WTC11 (cell line): ENCODE measurements around the gene DPYSL5. TPM values are rescaled to one million over a fixed set of nuclear protein-coding genes. Genes with fewer than 3 reads are reported as not detected.

Source experiments
- ATAC-seq: fragments of 200-7000 bp; cut with Tn5 transposase; 2 replicates; pipeline ENCODE4 v1.10.0; 2021; ENCODE audit warnings: mild to moderate bottlenecking, moderate library complexity
- CTCF ChIA-PET: fragments of 300-600 bp; sonication (Branson Sonifier 250); formaldehyde crosslinking; loops from one replicate; lab custom pipeline; 2021; ENCODE audit warnings: antibody characterized with exemption; lab: Charles Lee
- POLR2A ChIA-PET: fragments of 350-600 bp; sonication (Branson Sonifier 250); formaldehyde crosslinking; loops from one replicate; lab custom pipeline; 2021; ENCODE audit warnings: antibody characterized with exemption; lab: Charles Lee
- DNase-seq: peaks from one replicate; pipeline ENCODE4 v3.0.0; 2021; ENCODE audit warnings: low spot score
- H3K27ac Mint-ChIP-seq: 2 replicates; pipeline ENCODE4 v1.8.0; 2021; ENCODE audit warnings: mixed read lengths
- H3K27me3 Mint-ChIP-seq: 2 replicates; pipeline ENCODE4 v1.8.0; 2021; ENCODE audit warnings: low read depth, mild to moderate bottlenecking, moderate library complexity, mixed read lengths
- H3K36me3 Mint-ChIP-seq: 2 replicates; pipeline ENCODE4 v1.8.0; 2021; ENCODE audit warnings: mixed read lengths
- H3K4me1 Mint-ChIP-seq: 2 replicates; pipeline ENCODE4 v1.8.0; 2022; ENCODE audit warnings: mixed read lengths
- H3K4me3 Mint-ChIP-seq: 2 replicates; pipeline ENCODE4 v1.8.0; 2021; ENCODE audit warnings: mild to moderate bottlenecking, moderate library complexity, mixed read lengths
- H3K9me3 Mint-ChIP-seq: 2 replicates; pipeline ENCODE4 v1.8.0; 2021; ENCODE audit warnings: mixed read lengths
- ELF4 ChIP-seq: sonication (generic); formaldehyde crosslinking; IDR thresholded peaks from 2 replicates; pipeline ENCODE4 v1.8.1; 2022; ENCODE audit warnings: low read depth, mild to moderate bottlenecking, moderate library complexity, missing genetic modification reagents
- ETV6 ChIP-seq: sonication (generic); formaldehyde crosslinking; IDR thresholded peaks from 2 replicates; pipeline ENCODE4 v1.8.1; 2022; ENCODE audit warnings: mild to moderate bottlenecking, missing genetic modification reagents
- FOXJ3 ChIP-seq: sonication (generic); formaldehyde crosslinking; IDR thresholded peaks from 2 replicates; pipeline ENCODE4 v1.9.0; 2021; ENCODE audit warnings: missing genetic modification reagents, mild to moderate bottlenecking, borderline replicate concordance
- GRHL2 ChIP-seq: fragments of 250-450 bp; sonication (Bioruptor Pico); IDR thresholded peaks from 2 replicates; pipeline ENCODE4 v1.8.0; 2022; ENCODE audit warnings: mild to moderate bottlenecking, moderate library complexity; ENCODE audit not compliant: insufficient replicate concordance, severe bottlenecking
- MXD4 ChIP-seq: fragments of 250-450 bp; sonication (Bioruptor Pico); IDR thresholded peaks from 2 replicates; pipeline ENCODE4 v1.8.0; 2021; ENCODE audit warnings: mild to moderate bottlenecking, moderate library complexity, borderline replicate concordance
- NFATC4 ChIP-seq: fragments of 250-450 bp; sonication (Bioruptor Pico); IDR thresholded peaks from 2 replicates; pipeline ENCODE4 v1.9.0; 2021; ENCODE audit warnings: mild to moderate bottlenecking
- OVOL2 ChIP-seq: fragments of 250-450 bp; sonication (Bioruptor Pico); IDR thresholded peaks from 2 replicates; pipeline ENCODE4 v1.9.0; 2021; ENCODE audit warnings: mild to moderate bottlenecking, borderline replicate concordance
- RORB ChIP-seq: fragments of 250-450 bp; sonication (Bioruptor Pico); IDR thresholded peaks from 2 replicates; pipeline ENCODE4 v1.9.0; 2021; ENCODE audit warnings: mild to moderate bottlenecking
- SMAD4 ChIP-seq: sonication (generic); formaldehyde crosslinking; IDR thresholded peaks from 2 replicates; pipeline ENCODE4 v1.8.0; 2022; ENCODE audit warnings: mild to moderate bottlenecking, missing genetic modification reagents
- TEAD1 ChIP-seq: sonication (generic); formaldehyde crosslinking; IDR thresholded peaks from 2 replicates; pipeline ENCODE4 v1.8.0; 2022; ENCODE audit warnings: mild to moderate bottlenecking, missing genetic modification reagents
- ZNF317 ChIP-seq: sonication (generic); formaldehyde crosslinking; IDR thresholded peaks from 2 replicates; pipeline ENCODE4 v1.8.1; 2023; ENCODE audit warnings: low read depth, mild to moderate bottlenecking, moderate library complexity, missing genetic modification reagents, borderline replicate concordance
- ZNF423 ChIP-seq: fragments of 250-450 bp; sonication (Bioruptor Pico); IDR thresholded peaks from 2 replicates; pipeline ENCODE4 v2.1.2; 2022; ENCODE audit warnings: mild to moderate bottlenecking, moderate library complexity
- total RNA-seq: library from RNA; stranded (reverse); gene quantifications from 3 replicates; pipeline ENCODE4 v1.2.3, GENCODE V29; 2021
- TF ChIP-seq, protein P1 (sequence below): sonication (generic); formaldehyde crosslinking; conservative IDR thresholded peaks from 2 replicates; pipeline ENCODE4 v1.8.1; 2022; ENCODE audit warnings: mild to moderate bottlenecking, missing genetic modification reagents
- TF ChIP-seq, protein P2 (sequence below): sonication (generic); formaldehyde crosslinking; IDR thresholded peaks from 2 replicates; pipeline ENCODE4 v1.8.1; 2023; ENCODE audit warnings: mild to moderate bottlenecking, missing genetic modification reagents
- TF ChIP-seq, protein P3 (sequence below): sonication (generic); formaldehyde crosslinking; IDR thresholded peaks from 2 replicates; pipeline ENCODE4 v1.8.1; 2023; ENCODE audit warnings: mild to moderate bottlenecking, missing genetic modification reagents, moderate library complexity
- TF ChIP-seq, protein P4 (sequence below): sonication (generic); formaldehyde crosslinking; IDR thresholded peaks from 2 replicates; pipeline ENCODE4 v1.8.0; 2023; ENCODE audit warnings: mild to moderate bottlenecking, missing genetic modification reagents
- TF ChIP-seq, protein P5 (sequence below): sonication (generic); formaldehyde crosslinking; IDR thresholded peaks from 2 replicates; pipeline ENCODE4 v1.8.0; 2022; ENCODE audit warnings: mild to moderate bottlenecking, missing genetic modification reagents

The DPYSL5 gene
- total RNA-seq, 1 experiment from 2014 or later, result 12.1 TPM

DNA sequence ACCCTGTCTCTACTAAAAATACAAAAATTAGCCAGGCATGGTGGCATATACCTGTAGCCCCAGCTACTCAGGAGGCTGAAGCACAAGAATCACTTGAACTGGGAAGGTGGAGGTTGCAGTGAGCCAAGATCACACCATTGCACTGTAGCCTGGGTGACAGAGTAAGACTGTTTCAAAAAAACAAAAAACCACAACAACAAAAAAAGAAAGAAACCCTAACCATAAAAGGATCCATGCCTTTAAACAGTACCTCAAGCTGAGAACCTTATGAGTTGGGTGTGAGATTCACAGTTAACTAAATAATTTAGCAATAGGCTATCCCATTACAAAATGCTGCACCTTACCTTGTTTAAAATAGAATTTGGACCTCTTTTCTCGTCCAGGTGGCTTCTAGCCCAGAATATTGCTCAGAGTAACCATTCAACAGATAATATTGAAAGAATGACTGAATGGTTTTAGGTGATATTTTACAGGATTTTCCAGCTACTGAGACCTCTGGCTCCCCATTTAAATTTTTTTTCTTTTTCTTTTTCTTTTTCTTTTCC lies 6.4 kb downstream of the DPYSL5 start (continued):
- no peak for TF ChIP-seq ELF4
- TF ChIP-seq MXD4 (CRISPR knock-in tag), result no peak
- no peak for TF ChIP-seq NFATC4 (CRISPR knock-in tag)
- TF ChIP-seq, protein P1, sequence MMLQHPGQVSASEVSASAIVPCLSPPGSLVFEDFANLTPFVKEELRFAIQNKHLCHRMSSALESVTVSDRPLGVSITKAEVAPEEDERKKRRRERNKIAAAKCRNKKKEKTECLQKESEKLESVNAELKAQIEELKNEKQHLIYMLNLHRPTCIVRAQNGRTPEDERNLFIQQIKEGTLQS (CRISPR knock-in tag), result no peak
- no peak for TF ChIP-seq RORB (CRISPR knock-in tag)
- no peak for TF ChIP-seq TEAD1 (CRISPR knock-in tag)

DNA sequence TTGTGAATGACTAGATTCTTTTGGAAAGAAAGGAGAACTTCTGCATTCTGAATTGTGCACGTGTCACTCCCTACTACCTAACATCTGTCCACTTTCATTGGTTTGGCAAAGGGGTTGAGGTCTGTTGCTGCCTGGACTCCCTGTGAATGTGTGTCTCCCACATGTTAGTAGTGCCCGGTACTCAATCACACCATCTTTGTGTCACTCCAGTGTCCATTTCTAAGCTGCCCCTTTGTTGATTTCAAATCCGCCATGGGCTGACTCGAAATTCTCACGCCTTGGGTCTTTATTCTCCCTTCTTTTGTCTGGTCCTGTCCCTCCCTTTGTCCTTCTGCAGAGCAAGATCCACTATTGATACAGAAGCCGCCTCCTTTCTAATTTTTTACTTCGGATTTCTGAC lies 7.5 kb downstream of the DPYSL5 start:
- Mint-ChIP-seq H3K27me3 (peaks cover 54% of the 10 kb centered on the region), H3K36me3 (no peaks in the 10 kb centered on the region), H3K9me3 (no peaks in the 10 kb centered on the region), H3K27ac (no peak overlapping the region), H3K4me1 (no peaks in the 10 kb centered on the region), H3K4me3 (no peak overlapping the region)
- TF ChIP-seq FOXJ3, result no peak
- TF ChIP-seq, protein P2, sequence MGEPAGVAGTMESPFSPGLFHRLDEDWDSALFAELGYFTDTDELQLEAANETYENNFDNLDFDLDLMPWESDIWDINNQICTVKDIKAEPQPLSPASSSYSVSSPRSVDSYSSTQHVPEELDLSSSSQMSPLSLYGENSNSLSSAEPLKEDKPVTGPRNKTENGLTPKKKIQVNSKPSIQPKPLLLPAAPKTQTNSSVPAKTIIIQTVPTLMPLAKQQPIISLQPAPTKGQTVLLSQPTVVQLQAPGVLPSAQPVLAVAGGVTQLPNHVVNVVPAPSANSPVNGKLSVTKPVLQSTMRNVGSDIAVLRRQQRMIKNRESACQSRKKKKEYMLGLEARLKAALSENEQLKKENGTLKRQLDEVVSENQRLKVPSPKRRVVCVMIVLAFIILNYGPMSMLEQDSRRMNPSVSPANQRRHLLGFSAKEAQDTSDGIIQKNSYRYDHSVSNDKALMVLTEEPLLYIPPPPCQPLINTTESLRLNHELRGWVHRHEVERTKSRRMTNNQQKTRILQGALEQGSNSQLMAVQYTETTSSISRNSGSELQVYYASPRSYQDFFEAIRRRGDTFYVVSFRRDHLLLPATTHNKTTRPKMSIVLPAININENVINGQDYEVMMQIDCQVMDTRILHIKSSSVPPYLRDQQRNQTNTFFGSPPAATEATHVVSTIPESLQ (CRISPR knock-in tag), result no peak
- TF ChIP-seq ETV6 (CRISPR knock-in tag), result no peak
- TF ChIP-seq, protein P3, sequence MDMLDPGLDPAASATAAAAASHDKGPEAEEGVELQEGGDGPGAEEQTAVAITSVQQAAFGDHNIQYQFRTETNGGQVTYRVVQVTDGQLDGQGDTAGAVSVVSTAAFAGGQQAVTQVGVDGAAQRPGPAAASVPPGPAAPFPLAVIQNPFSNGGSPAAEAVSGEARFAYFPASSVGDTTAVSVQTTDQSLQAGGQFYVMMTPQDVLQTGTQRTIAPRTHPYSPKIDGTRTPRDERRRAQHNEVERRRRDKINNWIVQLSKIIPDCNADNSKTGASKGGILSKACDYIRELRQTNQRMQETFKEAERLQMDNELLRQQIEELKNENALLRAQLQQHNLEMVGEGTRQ (CRISPR knock-in tag), result no peak
- TF ChIP-seq, protein P4, sequence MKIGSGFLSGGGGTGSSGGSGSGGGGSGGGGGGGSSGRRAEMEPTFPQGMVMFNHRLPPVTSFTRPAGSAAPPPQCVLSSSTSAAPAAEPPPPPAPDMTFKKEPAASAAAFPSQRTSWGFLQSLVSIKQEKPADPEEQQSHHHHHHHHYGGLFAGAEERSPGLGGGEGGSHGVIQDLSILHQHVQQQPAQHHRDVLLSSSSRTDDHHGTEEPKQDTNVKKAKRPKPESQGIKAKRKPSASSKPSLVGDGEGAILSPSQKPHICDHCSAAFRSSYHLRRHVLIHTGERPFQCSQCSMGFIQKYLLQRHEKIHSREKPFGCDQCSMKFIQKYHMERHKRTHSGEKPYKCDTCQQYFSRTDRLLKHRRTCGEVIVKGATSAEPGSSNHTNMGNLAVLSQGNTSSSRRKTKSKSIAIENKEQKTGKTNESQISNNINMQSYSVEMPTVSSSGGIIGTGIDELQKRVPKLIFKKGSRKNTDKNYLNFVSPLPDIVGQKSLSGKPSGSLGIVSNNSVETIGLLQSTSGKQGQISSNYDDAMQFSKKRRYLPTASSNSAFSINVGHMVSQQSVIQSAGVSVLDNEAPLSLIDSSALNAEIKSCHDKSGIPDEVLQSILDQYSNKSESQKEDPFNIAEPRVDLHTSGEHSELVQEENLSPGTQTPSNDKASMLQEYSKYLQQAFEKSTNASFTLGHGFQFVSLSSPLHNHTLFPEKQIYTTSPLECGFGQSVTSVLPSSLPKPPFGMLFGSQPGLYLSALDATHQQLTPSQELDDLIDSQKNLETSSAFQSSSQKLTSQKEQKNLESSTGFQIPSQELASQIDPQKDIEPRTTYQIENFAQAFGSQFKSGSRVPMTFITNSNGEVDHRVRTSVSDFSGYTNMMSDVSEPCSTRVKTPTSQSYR, result no peak
- TF ChIP-seq, protein P5, sequence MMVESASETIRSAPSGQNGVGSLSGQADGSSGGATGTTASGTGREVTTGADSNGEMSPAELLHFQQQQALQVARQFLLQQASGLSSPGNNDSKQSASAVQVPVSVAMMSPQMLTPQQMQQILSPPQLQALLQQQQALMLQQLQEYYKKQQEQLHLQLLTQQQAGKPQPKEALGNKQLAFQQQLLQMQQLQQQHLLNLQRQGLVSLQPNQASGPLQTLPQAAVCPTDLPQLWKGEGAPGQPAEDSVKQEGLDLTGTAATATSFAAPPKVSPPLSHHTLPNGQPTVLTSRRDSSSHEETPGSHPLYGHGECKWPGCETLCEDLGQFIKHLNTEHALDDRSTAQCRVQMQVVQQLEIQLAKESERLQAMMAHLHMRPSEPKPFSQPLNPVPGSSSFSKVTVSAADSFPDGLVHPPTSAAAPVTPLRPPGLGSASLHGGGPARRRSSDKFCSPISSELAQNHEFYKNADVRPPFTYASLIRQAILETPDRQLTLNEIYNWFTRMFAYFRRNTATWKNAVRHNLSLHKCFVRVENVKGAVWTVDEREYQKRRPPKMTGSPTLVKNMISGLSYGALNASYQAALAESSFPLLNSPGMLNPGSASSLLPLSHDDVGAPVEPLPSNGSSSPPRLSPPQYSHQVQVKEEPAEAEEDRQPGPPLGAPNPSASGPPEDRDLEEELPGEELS (CRISPR knock-in tag), result no peak
- no peak for TF ChIP-seq ELF4
- TF ChIP-seq RORB (CRISPR knock-in tag), result no peak
- TF ChIP-seq ZNF317 (CRISPR knock-in tag), result no peak
- ATAC-seq (no peak), DNase-seq (no peak)
- POLR2A ChIA-PET, result no interaction called here
- CTCF ChIA-PET, result no interaction called here

DNA sequence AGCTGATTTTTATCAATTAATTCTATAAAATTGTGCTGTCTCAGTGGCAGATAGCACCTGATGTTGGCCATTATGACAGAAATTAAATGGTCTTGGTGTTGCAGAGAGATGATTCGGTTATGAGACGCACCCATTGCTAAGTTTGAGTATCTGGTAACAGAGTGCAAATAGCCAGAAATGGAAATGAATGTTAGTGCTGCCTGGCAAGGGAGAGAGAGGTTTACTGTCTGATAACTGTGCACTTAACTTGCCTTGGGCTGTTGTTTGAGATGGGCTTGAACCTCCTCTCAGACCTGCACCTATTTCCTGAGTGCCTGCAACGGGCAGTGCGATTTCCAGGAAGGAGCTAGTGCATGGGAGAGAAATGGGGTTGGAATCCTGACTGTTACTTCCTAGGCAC lies 11.7 kb downstream of the DPYSL5 start:
- ChIA-PET POLR2A (no interaction called here), CTCF (interaction anchor here (0.9 to 1.3 kb wide), 3 partner anchors 10 to 83 kb away, joined by 3 to 4 read pairs (median 3); no protein-coding TSS in a partner anchor)
- H3K9me3 Mint-ChIP-seq, result no peaks in the 10 kb centered on the region
- no peaks in the 10 kb centered on the region for H3K36me3 Mint-ChIP-seq
- peaks cover 21% of the 10 kb centered on the region for H3K27me3 Mint-ChIP-seq
- DNase-seq, result no peak
- H3K27ac Mint-ChIP-seq, result no peak overlapping the region
- no peak for ATAC-seq
- no peak for TF ChIP-seq SMAD4 (CRISPR knock-in tag)
- no peak for TF ChIP-seq ZNF423 (CRISPR knock-in tag)
- TF ChIP-seq GRHL2 (CRISPR knock-in tag), result no peak
- TF ChIP-seq OVOL2 (CRISPR knock-in tag), result no peak
- no peaks in the 10 kb centered on the region for H3K4me1 Mint-ChIP-seq
- H3K4me3 Mint-ChIP-seq, result no peak overlapping the region
